Fibroblast of lung (primary cell): ENCODE results near the gene HOXA11. TPM values are rescaled to one million over a fixed set of nuclear protein-coding genes. Genes with fewer than 3 reads are reported as not detected.

Experiments
- DNase-seq, 2 donors: peaks; one replicate each; pipeline versions ENCODE4 v3.0.0 to v3.0.0-alpha.2; 2010; ENCODE audit warnings: low read depth in 2 of 2
- H2AFZ ChIP-seq: 2 replicates; pipeline ENCODE4 v1.5.1; 2012; ENCODE audit warnings: low read length, control low read depth, inconsistent platforms
- H3K27ac ChIP-seq: 2 replicates; pipeline ENCODE4 v1.5.1; 2011; ENCODE audit warnings: low read length, control low read depth; ENCODE audit not compliant: insufficient read depth
- H3K27me3 ChIP-seq: 2 replicates; pipeline ENCODE4 v1.5.1; 2011; ENCODE audit warnings: mild to moderate bottlenecking, low read length; ENCODE audit not compliant: control insufficient read depth, insufficient read depth
- H3K36me3 ChIP-seq: 2 replicates; pipeline ENCODE4 v1.5.1; 2011; ENCODE audit warnings: low read length; ENCODE audit not compliant: control insufficient read depth, insufficient read depth
- H3K4me1 ChIP-seq: 2 replicates; pipeline ENCODE4 v1.5.1; 2011; ENCODE audit warnings: low read length; ENCODE audit not compliant: control insufficient read depth, insufficient read depth; ENCODE audit errors: extremely low read depth
- H3K4me2 ChIP-seq: 2 replicates; pipeline ENCODE4 v1.5.1; 2011; ENCODE audit warnings: low read length, control low read depth; ENCODE audit not compliant: insufficient read depth; ENCODE audit errors: extremely low read depth
- H3K4me3 ChIP-seq, 4 experiments: fragments of 200-600 bp in 1 of 4; sonication (generic) in 1 of 4; replicated peaks in 1 of 4; 2 replicates each; pipeline ENCODE4 v1.5.1; 2011 to 2016; ENCODE audit warnings: low read length in 4 of 4, low read depth in 3 of 4, mild to moderate bottlenecking in 3 of 4, control low read depth in 2 of 4, inconsistent platforms in 1 of 4, mixed read lengths in 1 of 4; ENCODE audit not compliant: insufficient read depth in 1 of 4; ENCODE audit errors: control extremely low read depth in 1 of 4
- H3K79me2 ChIP-seq: 2 replicates; pipeline ENCODE4 v1.5.1; 2012; ENCODE audit warnings: mild to moderate bottlenecking, low read length, inconsistent platforms; ENCODE audit not compliant: control insufficient read depth, insufficient read depth
- H3K9ac ChIP-seq: 2 replicates; pipeline ENCODE4 v1.5.1; 2011; ENCODE audit warnings: mild to moderate bottlenecking, low read length, control low read depth; ENCODE audit not compliant: insufficient read depth
- H3K9me3 ChIP-seq: 2 replicates; pipeline ENCODE4 v1.5.1; 2012; ENCODE audit warnings: low read depth, low read length; ENCODE audit not compliant: control insufficient read depth, insufficient read depth
- H4K20me1 ChIP-seq: 2 replicates; pipeline ENCODE4 v1.5.1; 2011; ENCODE audit warnings: low read length; ENCODE audit not compliant: control insufficient read depth, insufficient read depth; ENCODE audit errors: extremely low read depth
- CTCF ChIP-seq, 2 donors: IDR thresholded peaks in 1 of 2; conservative IDR thresholded peaks in 1 of 2; 1 replicate in 1 of 2; 2 replicates in 1 of 2; pipeline ENCODE4 v1.5.1; 2011 to 2012; ENCODE audit warnings: low read length in 2 of 2, control low read depth in 1 of 2, inconsistent platforms in 1 of 2, low read depth in 1 of 2, mild to moderate bottlenecking in 1 of 2
- EZH2 ChIP-seq: IDR thresholded peaks from 2 replicates; pipeline ENCODE4 v1.5.1; 2012; ENCODE audit warnings: low read length, control low read depth, mild to moderate bottlenecking; ENCODE audit errors: missing control alignments
- polyA plus RNA-seq, 2 donors: library from polyadenylated mRNA; depleted of rRNA in 1 of 2; stranded (reverse) in 1 of 2; unstranded in 1 of 2; fragments of >200 nt; gene quantifications; 2 replicates each; pipeline ENCODE4 v1.2.1, GENCODE V29; 2011 to 2012; ENCODE audit warnings: missing spikeins in 1 of 2
- total RNA-seq: library from RNA; depleted of rRNA; stranded (reverse); fragments of >200 nt; gene quantifications from 2 replicates; pipeline ENCODE4 v1.2.1, GENCODE V29; 2014

HOXA11 gene
- total and polyA plus RNA-seq, 2 donors (not counting 1 experiment from before 2014, with no cell fraction given): 0.18 TPM; not detected in 1

- no peak overlapping the region for H3K27ac ChIP-seq
Measured at GRCh38 chr7:27192546-27193334, 7.7 kb upstream of the HOXA11 start.

GRCh38 chr7:27191833-27192545, 7.0 kb upstream of the HOXA11 start:
- Histone ChIP-seq H3K9ac (no peak overlapping the region), H2AFZ (no peak overlapping the region), H3K4me3 (no peak overlapping the region), H3K9me3 (no peaks in the 10 kb centered on the region), H3K4me1 (no peaks in the 10 kb centered on the region), H3K27ac (no peak overlapping the region), H3K79me2 (no peaks in the 10 kb centered on the region), H3K27me3 (peaks cover 77% of the 10 kb centered on the region), H4K20me1 (no peaks in the 10 kb centered on the region), H3K4me2 (no peak overlapping the region), H3K36me3 (no peaks in the 10 kb centered on the region)
- no peak for DNase-seq
- no peak for TF ChIP-seq CTCF (conservative IDR thresholded peaks at IDR 0.05 in 1 of 2, IDR thresholded peaks at IDR 0.05 in 1 of 2; ENCODE audit: low read depth in 1 of 2, low read length in 2 of 2)
- peak; percentile 79 for TF ChIP-seq EZH2

More at GRCh38 chr7:27192546-27193334, 7.7 kb upstream of the HOXA11 start:
- Histone ChIP-seq H3K79me2 (no peaks in the 10 kb centered on the region), H3K27me3 (peaks cover 72% of the 10 kb centered on the region), H3K4me1 (no peaks in the 10 kb centered on the region), H3K9ac (no peak overlapping the region), H3K36me3 (no peaks in the 10 kb centered on the region), H3K4me2 (peak overlapping the region; percentile 37), H3K9me3 (no peaks in the 10 kb centered on the region), H3K4me3 (peak overlapping the region in 1 of 4 experiments; percentile 28), H4K20me1 (no peaks in the 10 kb centered on the region), H2AFZ (no peak overlapping the region)
- DNase-seq: no peak
- TF ChIP-seq EZH2: no peak
- TF ChIP-seq CTCF (conservative IDR thresholded peaks at IDR 0.05 in 1 of 2, IDR thresholded peaks at IDR 0.05 in 1 of 2; ENCODE audit: low read depth in 1 of 2, low read length in 2 of 2): no peak

GRCh38 chr7:27191161-27191731, 6.2 kb upstream of the HOXA11 start:
- Histone ChIP-seq H3K4me3 (no peak overlapping the region), H2AFZ (no peak overlapping the region), H3K36me3 (no peaks in the 10 kb centered on the region), H3K4me2 (no peak overlapping the region), H3K9me3 (no peaks in the 10 kb centered on the region), H3K27ac (no peak overlapping the region), H4K20me1 (no peaks in the 10 kb centered on the region), H3K9ac (no peak overlapping the region), H3K27me3 (peaks cover 83% of the 10 kb centered on the region), H3K79me2 (no peaks in the 10 kb centered on the region), H3K4me1 (no peaks in the 10 kb centered on the region)
- DNase-seq: no peak
- no peak for TF ChIP-seq CTCF (conservative IDR thresholded peaks at IDR 0.05 in 1 of 2, IDR thresholded peaks at IDR 0.05 in 1 of 2; ENCODE audit: low read depth in 1 of 2, low read length in 2 of 2)
- peak; percentile 1 for TF ChIP-seq EZH2
